GM21576 (cell line): ENCODE data around the gene ZGRF1.
"Not testable (repeated sequence)": the region's sequence is repeated elsewhere in the genome, so short reads cannot be mapped to it uniquely, and the experiment has no call there.

Experiments
- ATAC-seq: cut with Tn5 transposase; IDR thresholded peaks from one replicate; pipeline ENCODE4 v1.9.1; 2021; ENCODE audit warnings: mild to moderate bottlenecking, moderate library complexity; ENCODE audit not compliant: unreplicated experiment

Gene ZGRF1

GRCh38 chr4:112518675-112519074 is 118.0 kb downstream of the ZGRF1 start:
- ATAC-seq, result no peak

GRCh38 chr4:112517911-112518310 is 118.8 kb downstream of the ZGRF1 start:
- no peak for ATAC-seq

GRCh38 chr4:112517067-112517634 is 119.6 kb downstream of the ZGRF1 start:
- peak; percentile 37 for ATAC-seq

GRCh38 chr4:112516471-112517066 is 120.1 kb downstream of the ZGRF1 start:
- ATAC-seq, result peak; percentile 24

- ATAC-seq, result no peak
Observed at GRCh38 chr4:112516066-112516470, 120.6 kb downstream of the ZGRF1 start, which contains the start of gene NEUROG2. NEUROG2 (minus strand) TSS chr4:112516180; CDS start chr4:112515475, 705 bp downstream.

GRCh38 chr4:112515198-112516065 is 121.3 kb downstream of the ZGRF1 start:
- peak; percentile 34 for ATAC-seq

GRCh38 chr4:112514647-112515197 is 122.0 kb downstream of the ZGRF1 start:
- peak; percentile 15 for ATAC-seq

GRCh38 chr4:112513971-112514646 is 122.6 kb downstream of the ZGRF1 start:
- ATAC-seq, result no peak

GRCh38 chr4:112511803-112512118 is 124.9 kb downstream of the ZGRF1 start:
- no peak for ATAC-seq

GRCh38 chr4:112511093-112511802 is 125.5 kb downstream of the ZGRF1 start:
- ATAC-seq, result no peak

- ATAC-seq, result no peak
Observed at GRCh38 chr4:112510291-112511092, 126.2 kb downstream of the ZGRF1 start.

GRCh38 chr4:112509243-112510141 is 127.2 kb downstream of the ZGRF1 start:
- no peak for ATAC-seq

GRCh38 chr4:112508356-112508755 is 128.4 kb downstream of the ZGRF1 start:
- ATAC-seq, result no peak

GRCh38 chr4:112504807-112505206 is 131.9 kb downstream of the ZGRF1 start:
- no peak for ATAC-seq

GRCh38 chr4:112502871-112503270 is 133.8 kb downstream of the ZGRF1 start:
- no peak for ATAC-seq

- no peak for ATAC-seq
Observed at GRCh38 chr4:112492321-112492720, 144.4 kb downstream of the ZGRF1 start.

GRCh38 chr4:112490808-112491207 is 145.9 kb downstream of the ZGRF1 start:
- not testable (repeated sequence) for ATAC-seq
